Activated gamma-delta T cell (primary cell): ENCODE data around the gene ZNF346.

Experiments
- DNase-seq: peaks from one replicate; lab custom pipeline; 2025; lab: John Stamatoyannopoulos, UW

The ZNF346 gene

DNA sequence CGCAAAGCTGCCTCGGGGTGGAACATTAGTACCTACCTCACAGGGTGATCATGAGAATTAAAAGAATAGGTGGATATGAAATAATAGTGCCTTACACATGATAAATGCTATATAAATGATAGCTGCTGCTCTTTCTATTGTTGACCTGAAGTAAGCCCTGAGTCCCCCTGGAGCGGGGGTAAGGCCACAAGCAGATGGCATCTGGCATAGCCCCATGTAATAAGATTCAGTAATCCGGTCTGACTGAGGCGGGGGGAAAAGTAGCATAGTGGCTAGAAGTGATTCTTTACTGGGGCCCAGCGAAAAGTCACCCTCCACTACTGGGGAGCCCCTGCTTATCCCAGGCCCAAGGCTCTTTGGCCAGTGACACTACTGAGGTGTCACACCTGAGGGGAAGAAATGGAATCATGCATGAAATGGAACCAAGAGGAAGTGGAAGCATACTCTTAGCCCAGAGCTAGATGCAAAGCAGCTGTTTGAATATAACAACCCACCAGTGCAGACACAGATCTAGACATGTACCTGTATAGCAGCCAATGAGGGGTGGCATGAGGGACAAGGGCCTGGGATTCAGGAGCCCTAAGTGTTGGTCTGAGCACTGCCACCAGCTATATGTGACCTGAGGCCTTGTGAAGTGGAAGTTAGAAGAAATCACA is 48.2 kb downstream of the ZNF346 start:
- DNase-seq: no peak

DNA sequence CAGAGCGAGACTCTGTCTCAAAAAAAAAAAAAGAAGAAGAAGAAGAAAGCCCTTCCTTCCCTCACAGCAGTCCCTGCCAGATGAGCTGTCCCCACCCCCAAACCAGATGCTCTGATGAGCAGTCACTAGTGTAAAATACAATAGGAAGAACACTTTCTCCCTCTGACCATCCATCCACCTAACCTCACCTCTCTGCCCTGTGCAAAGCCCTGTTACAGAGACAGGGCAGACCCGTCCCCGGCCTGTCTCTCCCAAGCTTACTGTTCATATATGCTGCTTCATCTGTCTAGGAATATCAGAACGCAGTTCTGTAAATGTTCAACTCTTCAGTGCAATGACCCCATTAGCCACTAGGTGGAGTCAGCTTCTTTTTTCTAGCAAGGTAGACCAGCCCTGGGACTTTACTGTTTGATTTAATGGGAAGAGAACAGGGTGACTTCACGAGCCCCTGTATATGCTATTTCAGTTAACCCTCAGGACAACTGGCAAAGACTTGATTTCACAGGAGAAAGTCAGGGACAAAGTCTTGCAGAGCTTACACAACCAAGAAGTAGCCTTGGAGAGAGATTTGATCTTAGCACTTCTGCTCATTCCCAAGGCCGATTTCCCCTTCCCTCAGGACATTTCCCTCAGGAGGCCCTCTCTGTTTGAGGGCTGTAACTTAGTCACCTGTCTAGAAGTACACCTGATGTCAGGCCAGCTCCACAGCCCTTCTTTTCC is 49.3 kb downstream of the ZNF346 start:
- no peak for DNase-seq

DNA sequence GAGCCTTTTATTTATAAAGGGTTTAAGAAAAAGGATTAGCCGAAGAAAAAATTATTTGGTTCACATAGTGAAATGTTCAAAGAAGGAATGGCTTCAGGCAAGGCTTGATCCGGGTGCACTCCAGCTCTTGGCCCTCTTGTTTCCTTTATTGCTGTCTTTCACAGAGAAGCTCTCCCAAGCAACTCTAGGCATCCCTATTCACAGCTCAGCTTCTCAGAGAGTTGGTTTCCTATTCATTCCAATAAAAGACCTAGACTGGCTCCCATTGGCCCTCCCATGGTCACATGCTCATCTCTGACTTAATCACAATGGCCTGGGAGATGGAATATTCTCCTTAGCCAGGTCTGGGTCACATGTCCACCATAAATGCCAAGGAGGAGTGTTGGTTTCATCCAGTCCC is 54.8 kb downstream of the ZNF346 start:
- no peak for DNase-seq

DNA sequence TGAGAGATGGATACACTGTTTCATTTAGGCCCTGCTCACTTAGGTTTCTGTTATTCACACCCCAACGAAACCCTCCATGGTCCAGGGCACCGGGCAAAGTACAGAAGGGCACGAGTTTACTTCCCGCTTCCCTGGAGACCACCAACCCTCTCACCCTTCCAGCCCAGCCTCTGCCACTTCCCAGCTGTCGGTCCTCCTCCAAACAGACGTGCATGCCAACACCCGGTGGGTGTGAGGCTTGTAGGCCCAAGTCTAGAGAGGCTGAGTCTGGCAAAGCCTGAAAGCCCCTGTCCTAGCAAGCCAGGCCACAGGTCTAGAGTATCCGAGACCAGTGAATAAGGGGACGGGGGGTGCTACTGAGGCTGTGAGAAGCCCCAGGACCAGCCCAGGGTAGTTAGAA is 57.1 kb downstream of the ZNF346 start:
- DNase-seq: no peak

DNA sequence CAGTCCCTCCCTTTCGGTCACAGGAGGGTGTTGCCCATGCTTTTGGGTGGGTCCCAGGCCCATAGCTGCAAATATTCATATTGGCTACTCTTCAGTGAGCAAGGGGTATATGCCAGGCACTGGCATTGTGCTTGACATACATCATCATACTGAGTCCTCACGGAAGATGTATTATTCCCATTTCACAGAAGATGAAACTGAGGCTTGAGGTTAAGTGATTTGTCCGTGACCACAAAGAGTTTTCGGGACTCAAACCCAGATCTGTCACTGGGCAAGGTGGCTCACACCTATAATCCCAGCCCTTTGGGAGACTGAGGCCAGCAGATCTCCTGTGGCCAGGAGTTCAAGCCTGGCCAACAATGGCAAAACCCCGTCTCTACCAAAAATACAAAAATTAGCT is 57.8 kb downstream of the ZNF346 start:
- no peak for DNase-seq

GRCh38 chr5:177081859-177082258 is 59.4 kb downstream of the ZNF346 start:
- DNase-seq: no peak

- DNase-seq: no peak
These were observed 60.9 kb downstream of the ZNF346 start for GRCh38 chr5:177083357-177083756.

- DNase-seq: no peak
These were observed 61.7 kb downstream of the ZNF346 start for GRCh38 chr5:177084175-177084574.

DNA sequence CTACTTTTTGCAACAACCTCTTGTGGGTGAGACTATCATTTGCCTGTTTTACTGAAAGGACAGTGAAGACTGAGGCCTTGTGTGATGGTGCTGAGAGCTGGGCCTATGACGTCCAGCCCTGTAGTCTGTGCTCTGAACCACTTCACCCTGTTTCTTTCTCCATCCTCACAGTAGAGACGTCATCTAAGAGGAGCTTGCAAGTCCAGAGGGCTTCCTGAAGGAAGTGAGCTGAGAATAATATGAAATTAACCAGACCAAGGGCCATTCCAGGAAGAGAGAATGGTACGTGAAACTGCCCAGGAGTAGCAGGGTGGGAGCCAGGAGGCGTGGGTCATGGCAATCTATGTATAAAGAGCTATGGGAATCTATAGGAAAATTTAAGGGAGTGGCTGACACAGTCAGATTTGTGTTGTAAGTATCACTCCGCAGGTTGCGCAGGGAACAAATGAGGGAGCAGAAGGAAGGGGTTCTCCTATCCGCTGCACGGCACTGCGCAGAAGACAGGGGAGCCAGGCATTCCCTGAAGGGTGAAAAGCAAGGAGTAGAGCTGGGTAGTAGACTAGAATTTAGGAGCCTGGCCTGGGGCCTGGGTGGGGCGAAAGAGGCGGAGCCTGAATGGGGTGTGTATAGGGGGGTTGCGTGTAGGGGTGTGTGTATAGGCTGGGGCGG is 63.6 kb downstream of the ZNF346 start:
- no peak for DNase-seq

DNA sequence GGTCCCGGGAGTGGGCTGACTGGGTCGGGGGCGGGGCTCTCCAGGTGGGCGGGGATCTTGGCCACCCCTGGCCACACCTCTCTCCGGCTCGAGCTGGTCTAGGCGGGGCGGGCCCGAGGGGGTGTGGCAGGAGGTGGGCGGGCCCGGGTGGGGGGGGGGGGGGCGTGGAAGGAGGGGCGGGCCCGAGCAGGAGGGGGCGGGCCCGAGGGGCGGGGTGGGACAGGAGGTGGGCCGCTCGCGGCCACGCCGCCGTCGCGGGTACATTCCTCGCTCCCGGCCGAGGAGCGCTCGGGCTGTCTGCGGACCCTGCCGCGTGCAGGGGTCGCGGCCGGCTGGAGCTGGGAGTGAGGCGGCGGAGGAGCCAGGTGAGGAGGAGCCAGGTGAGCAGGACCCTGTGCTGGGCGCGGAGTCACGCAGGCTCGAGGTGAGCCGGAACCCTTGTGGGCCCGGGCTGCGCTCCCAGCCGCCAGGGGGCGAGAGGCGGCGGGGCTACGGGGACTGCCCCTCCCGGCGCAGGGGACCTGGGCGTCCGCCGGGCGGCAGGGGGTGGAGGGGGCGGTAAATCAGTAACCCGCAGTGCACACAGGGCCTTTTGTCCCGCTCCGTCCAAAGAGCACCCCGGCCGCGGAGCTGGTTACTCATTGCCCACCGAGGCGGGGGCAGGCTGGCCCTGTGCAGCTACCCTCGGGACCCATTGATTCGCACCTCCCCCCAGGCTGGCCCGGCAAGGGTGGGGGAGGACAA is 64.3 kb downstream of the ZNF346 start, which contains the start of gene FGFR4:
FGFR4 (plus strand) TSS at position 262 of the 744 bp plus-strand sequence. CDS start 2,688 bp downstream, outside the sequence.
- peak; percentile 48 for DNase-seq

DNA sequence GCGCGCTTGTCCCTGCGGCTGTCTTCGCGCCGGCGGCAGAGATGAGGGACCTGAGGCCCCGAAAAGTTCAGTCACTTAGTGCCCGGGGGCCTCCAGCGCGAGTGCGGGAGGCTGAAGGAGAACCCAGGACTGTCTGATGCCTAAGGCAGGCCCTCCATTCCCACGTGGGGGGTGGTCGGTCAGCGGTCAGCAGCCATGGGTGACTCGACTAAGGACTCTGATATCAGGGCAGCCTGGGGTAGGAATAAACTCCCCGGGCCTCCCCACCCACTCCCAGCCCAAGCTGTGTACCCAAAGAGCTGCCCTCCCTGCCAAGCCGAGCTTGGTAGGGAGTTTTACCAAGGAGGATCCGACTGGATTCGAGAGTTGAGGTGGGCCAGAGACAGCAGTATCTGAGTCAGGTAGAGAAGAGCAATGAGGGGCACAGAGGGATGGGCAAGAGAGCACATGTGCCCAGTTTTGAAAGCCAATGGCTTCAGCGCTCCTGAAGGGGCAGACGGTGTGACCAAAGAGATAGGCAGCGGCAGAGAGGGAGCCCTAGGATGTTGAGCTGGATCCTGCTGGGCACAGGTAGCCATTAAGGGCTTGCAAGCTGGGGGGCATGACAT is 65.0 kb downstream of the ZNF346 start:
- DNase-seq: no peak

DNA sequence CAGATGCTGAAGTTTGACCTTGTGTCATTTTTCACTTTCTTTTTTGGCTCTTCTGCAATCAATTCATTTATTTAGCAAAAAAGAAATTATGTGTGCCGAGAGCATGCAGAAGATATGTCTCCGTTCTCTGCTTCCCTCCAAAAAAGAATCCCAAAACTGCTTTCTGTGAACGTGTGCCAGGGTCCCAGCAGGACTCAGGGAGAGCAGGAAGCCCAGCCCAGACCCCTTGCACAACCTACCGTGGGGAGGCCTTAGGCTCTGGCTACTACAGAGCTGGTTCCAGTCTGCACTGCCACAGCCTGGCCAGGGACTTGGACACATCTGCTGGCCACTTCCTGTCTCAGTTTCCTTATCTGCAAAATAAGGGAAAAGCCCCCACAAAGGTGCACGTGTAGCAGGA is 66.6 kb downstream of the ZNF346 start:
- no peak for DNase-seq

GRCh38 chr5:177089825-177090641 is 67.5 kb downstream of the ZNF346 start:
- DNase-seq: no peak

- DNase-seq: no peak
These were observed 68.3 kb downstream of the ZNF346 start for GRCh38 chr5:177090813-177091212.

DNA sequence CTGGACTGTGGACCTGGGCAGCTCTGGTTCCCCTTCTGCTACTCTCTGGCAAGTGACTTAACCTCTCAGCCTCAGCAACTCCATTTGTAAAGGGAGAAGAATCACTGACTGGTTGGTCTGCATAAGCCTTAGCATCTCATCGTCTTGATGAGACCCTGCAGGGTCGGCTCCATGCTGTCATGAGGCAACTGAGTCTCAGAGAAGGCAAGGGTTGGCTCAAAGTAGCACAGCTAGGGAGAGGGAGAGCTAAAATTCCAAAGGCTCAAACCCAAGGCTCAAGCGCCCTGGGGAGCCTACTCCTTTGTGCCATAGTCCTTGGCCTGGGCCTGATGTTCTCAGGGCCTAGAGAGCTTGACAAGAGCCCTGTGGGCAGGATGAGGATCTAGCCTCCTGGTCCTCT is 68.7 kb downstream of the ZNF346 start:
- no peak for DNase-seq

DNA sequence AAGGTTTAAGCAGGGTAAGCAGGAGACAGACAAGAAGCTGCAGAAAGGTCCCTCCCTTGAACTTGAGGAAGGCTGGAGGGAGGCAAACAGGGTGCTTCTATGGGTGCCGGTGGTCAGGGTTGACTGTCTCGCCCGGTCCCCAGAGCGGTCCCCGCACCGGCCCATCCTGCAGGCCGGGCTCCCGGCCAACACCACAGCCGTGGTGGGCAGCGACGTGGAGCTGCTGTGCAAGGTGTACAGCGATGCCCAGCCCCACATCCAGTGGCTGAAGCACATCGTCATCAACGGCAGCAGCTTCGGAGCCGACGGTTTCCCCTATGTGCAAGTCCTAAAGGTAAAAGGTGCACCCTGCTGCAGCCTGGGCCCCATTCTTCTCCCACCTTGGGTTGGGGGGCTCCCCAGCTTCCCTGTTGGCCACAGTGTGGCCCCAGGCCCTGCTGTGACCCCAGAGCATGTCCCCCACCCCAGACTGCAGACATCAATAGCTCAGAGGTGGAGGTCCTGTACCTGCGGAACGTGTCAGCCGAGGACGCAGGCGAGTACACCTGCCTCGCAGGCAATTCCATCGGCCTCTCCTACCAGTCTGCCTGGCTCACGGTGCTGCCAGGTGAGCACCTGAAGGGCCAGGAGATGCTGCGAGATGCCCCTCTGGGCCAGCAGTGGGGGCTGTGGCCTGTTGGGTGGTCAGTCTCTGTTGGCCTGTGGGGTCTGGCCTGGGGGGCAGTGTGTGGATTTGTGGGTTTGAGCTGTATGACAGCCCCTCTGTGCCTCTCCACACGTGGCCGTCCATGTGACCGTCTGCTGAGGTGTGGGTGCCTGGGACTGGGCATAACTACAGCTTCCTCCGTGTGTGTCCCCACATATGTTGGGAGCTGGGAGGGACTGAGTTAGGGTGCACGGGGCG is 69.9 kb downstream of the ZNF346 start:
- DNase-seq: no peak

GRCh38 chr5:177093082-177093712 is 70.7 kb downstream of the ZNF346 start:
- no peak for DNase-seq

GRCh38 chr5:177093803-177094202 is 71.3 kb downstream of the ZNF346 start:
- DNase-seq: no peak
